ENCODE results near the gene ST7L.

Gene ST7L

GRCh38 chr1:112515311-112516009 lies 103.5 kb downstream of the ST7L start:
- H3K36me3 ChIP-seq (ENCODE audit: control insufficient read depth, low read length), result no peaks in the 10 kb centered on the region
- H3K9me2 ChIP-seq (replicated peaks; ENCODE audit: control insufficient read depth, low read length), result no peaks in the 10 kb centered on the region
- no peaks in the 10 kb centered on the region for H3K4me1 ChIP-seq (ENCODE audit: control insufficient read depth, low read length)
- H3K79me2 ChIP-seq (ENCODE audit: control insufficient read depth, low read length), result no peaks in the 10 kb centered on the region
- H3K27me3 ChIP-seq (ENCODE audit: control insufficient read depth, low read length), result no peaks in the 10 kb centered on the region
- H3K27ac ChIP-seq (ENCODE audit: low read depth, low read length), result no peak overlapping the region
- H3K4me3 ChIP-seq (ENCODE audit: low read length), result no peak overlapping the region
- no peaks in the 10 kb centered on the region for H3F3A ChIP-seq (ENCODE audit: control insufficient read depth, insufficient read depth)
- H3K9me3 ChIP-seq (ENCODE audit: control insufficient read depth, insufficient read depth, low read length), result no peaks in the 10 kb centered on the region
- H4K20me1 ChIP-seq (ENCODE audit: control insufficient read depth, insufficient read depth, low read depth, low read length), result no peaks in the 10 kb centered on the region
- TF ChIP-seq CTCF (IDR thresholded peaks at IDR 0.05; ENCODE audit: low read depth, low read length, poor library complexity, severe bottlenecking), result no peak
- no peak for TF ChIP-seq EZH2phosphoT487 (IDR thresholded peaks at IDR 0.05; ENCODE audit: borderline replicate concordance, low read length)
- H3K4me2 ChIP-seq (ENCODE audit: low read length), result no peak overlapping the region

- H3K4me3 ChIP-seq (ENCODE audit: low read length), result no peak overlapping the region
- H3K4me2 ChIP-seq (ENCODE audit: low read length), result no peak overlapping the region
- H3K27ac ChIP-seq (ENCODE audit: low read depth, low read length), result no peak overlapping the region
- H3K79me2 ChIP-seq (ENCODE audit: control insufficient read depth, low read length), result no peaks in the 10 kb centered on the region
- H3K9me2 ChIP-seq (replicated peaks; ENCODE audit: control insufficient read depth, low read length), result no peaks in the 10 kb centered on the region
- H3F3A ChIP-seq (ENCODE audit: control insufficient read depth, insufficient read depth), result no peaks in the 10 kb centered on the region
- H3K36me3 ChIP-seq (ENCODE audit: control insufficient read depth, low read length), result no peaks in the 10 kb centered on the region
- H3K9me3 ChIP-seq (ENCODE audit: control insufficient read depth, insufficient read depth, low read length), result no peaks in the 10 kb centered on the region
- no peaks in the 10 kb centered on the region for H3K4me1 ChIP-seq (ENCODE audit: control insufficient read depth, low read length)
- H3K27me3 ChIP-seq (ENCODE audit: control insufficient read depth, low read length), result no peaks in the 10 kb centered on the region
- no peaks in the 10 kb centered on the region for H4K20me1 ChIP-seq (ENCODE audit: control insufficient read depth, insufficient read depth, low read depth, low read length)
- TF ChIP-seq CTCF (IDR thresholded peaks at IDR 0.05; ENCODE audit: low read depth, low read length, poor library complexity, severe bottlenecking) (no peak), EZH2phosphoT487 (IDR thresholded peaks at IDR 0.05; ENCODE audit: borderline replicate concordance, low read length) (no peak)
Measured at GRCh38 chr1:112514901-112515300, 104.0 kb downstream of the ST7L start.

DNA sequence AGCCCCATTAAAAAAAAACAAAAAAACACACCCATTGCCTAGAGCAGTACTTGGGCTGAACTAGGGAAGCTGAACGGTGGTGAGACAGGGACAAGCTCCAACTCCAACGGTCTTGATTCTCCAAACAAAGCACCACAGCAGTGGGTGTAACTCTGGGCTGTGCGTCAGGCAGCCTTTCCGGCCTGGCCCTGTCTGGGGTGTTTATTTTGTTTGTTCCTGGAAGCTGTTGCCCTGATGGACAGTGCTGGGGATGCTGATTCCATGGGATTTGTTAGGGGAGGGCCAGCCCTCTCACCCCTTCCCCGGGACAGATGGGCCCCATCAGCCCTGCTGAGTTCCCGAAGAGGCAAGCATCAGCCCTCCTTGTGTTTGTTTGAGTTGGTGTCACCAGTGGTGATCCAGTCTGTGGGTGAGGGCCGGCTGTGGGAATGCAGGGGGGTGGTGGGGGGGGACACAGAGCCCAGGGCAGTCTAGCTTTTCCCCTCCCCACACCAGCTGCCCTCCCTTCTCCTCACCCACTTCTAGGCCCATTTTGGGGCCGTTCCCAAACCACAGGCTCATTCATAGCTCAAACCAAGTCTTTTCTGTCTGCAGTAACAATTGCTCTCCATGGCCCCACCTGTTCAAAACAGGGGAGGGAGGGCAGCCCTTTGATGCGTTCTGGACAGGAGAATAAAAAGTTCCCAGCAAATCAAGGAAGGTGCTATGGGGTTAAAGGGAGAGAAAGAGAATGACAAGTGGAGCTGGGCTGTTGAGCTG lies 105.7 kb downstream of the ST7L start:
- 0 out of 2 replicates have a peak, but pooled peaks cover 2% of the 10 kb centered on the region for H3F3A ChIP-seq (ENCODE audit: control insufficient read depth, insufficient read depth)
- TF ChIP-seq EZH2phosphoT487 (IDR thresholded peaks at IDR 0.05; ENCODE audit: borderline replicate concordance, low read length) (no peak), CTCF (IDR thresholded peaks at IDR 0.05; ENCODE audit: low read depth, low read length, poor library complexity, severe bottlenecking) (no peak)
- H3K9me2 ChIP-seq (replicated peaks; ENCODE audit: control insufficient read depth, low read length), result no peaks in the 10 kb centered on the region
- H3K27ac ChIP-seq (ENCODE audit: low read depth, low read length), result no peak overlapping the region
- no peaks in the 10 kb centered on the region for H3K9me3 ChIP-seq (ENCODE audit: control insufficient read depth, insufficient read depth, low read length)
- no peaks in the 10 kb centered on the region for H3K36me3 ChIP-seq (ENCODE audit: control insufficient read depth, low read length)
- H3K4me3 ChIP-seq (ENCODE audit: low read length), result no peak overlapping the region
- H3K79me2 ChIP-seq (ENCODE audit: control insufficient read depth, low read length), result no peaks in the 10 kb centered on the region
- peaks cover 7% of the 10 kb centered on the region for H3K4me1 ChIP-seq (ENCODE audit: control insufficient read depth, low read length)
- peaks cover 10% of the 10 kb centered on the region for H3K27me3 ChIP-seq (ENCODE audit: control insufficient read depth, low read length)
- no peaks in the 10 kb centered on the region for H4K20me1 ChIP-seq (ENCODE audit: control insufficient read depth, insufficient read depth, low read depth, low read length)
- no peak overlapping the region for H3K4me2 ChIP-seq (ENCODE audit: low read length)

All from DOHH2 (cell line).